Naive thymus-derived CD4-positive, alpha-beta T cell (primary cell): ENCODE measurements around the gene FYN. TPM values are rescaled to one million over a fixed set of nuclear protein-coding genes. Genes with fewer than 3 reads are reported as not detected.
A peak's percentile ranks its signal among the peaks of the same experiment; 100 is the strongest.

Experiments
- ATAC-seq: fragments of 150-1000 bp; cut with Tn5 transposase; 2 replicates; pipeline ENCODE4 v1.10.0; 2021; ENCODE audit warnings: mild to moderate bottlenecking, moderate library complexity
- CTCF ChIA-PET: fragments of 350-600 bp; sonication (Branson Sonifier 250); formaldehyde crosslinking; loops from one replicate; lab custom pipeline; 2021; ENCODE audit warnings: antibody characterized with exemption; lab: Charles Lee
- POLR2A ChIA-PET: fragments of 350-600 bp; sonication (Branson Sonifier 250); formaldehyde crosslinking; loops from one replicate; lab custom pipeline; 2021; ENCODE audit warnings: antibody characterized with exemption, inconsistent platforms; lab: Charles Lee
- DNase-seq, 9 donors: peaks; one replicate each; pipeline versions ENCODE4 v3.0.0 to v3.0.0-alpha.2; 2020 to 2022; ENCODE audit warnings: mixed read lengths in 1 of 9
- H3K27ac ChIP-seq: one replicate; pipeline ENCODE4 v1.7.0; 2013; ENCODE audit warnings: mild to moderate bottlenecking, low read depth, low read length, moderate library complexity
- H3K27me3 ChIP-seq, 2 donors: one replicate each; pipeline ENCODE4 v1.7.0; 2013; ENCODE audit warnings: low read length in 2 of 2, mild to moderate bottlenecking in 2 of 2, moderate library complexity in 2 of 2; ENCODE audit not compliant: control insufficient read depth in 2 of 2, insufficient read depth in 2 of 2
- H3K36me3 ChIP-seq, 3 experiments: 1 replicate in 2 of 3; 2 replicates in 1 of 3; pipeline ENCODE4 v1.7.0; 2013; ENCODE audit warnings: low read length in 3 of 3, mild to moderate bottlenecking in 3 of 3, moderate library complexity in 1 of 3; ENCODE audit not compliant: insufficient read depth in 3 of 3, control insufficient read depth in 2 of 3
- H3K4me1 ChIP-seq, 2 donors: one replicate each; pipeline ENCODE4 v1.7.0; 2013; ENCODE audit warnings: low read length in 2 of 2, mild to moderate bottlenecking in 2 of 2, moderate library complexity in 1 of 2; ENCODE audit not compliant: control insufficient read depth in 2 of 2, insufficient read depth in 2 of 2
- H3K4me3 ChIP-seq: 2 replicates; pipeline ENCODE4 v1.7.0; 2013; ENCODE audit warnings: mild to moderate bottlenecking, low read length
- H3K9me3 ChIP-seq, 3 experiments: 1 replicate in 2 of 3; 2 replicates in 1 of 3; pipeline ENCODE4 v1.7.0; 2013; ENCODE audit warnings: low read length in 3 of 3; ENCODE audit not compliant: control insufficient read depth in 2 of 3
- H3K27ac Mint-ChIP-seq, 9 donors: one replicate each; pipeline ENCODE4 v1.8.0; 2020 to 2022; ENCODE audit warnings: mixed read lengths in 9 of 9, mild to moderate bottlenecking in 8 of 9, moderate library complexity in 5 of 9, inconsistent platforms in 2 of 9
- H3K27me3 Mint-ChIP-seq, 5 donors: one replicate each; pipeline ENCODE4 v1.8.0; 2021 to 2022; ENCODE audit warnings: mixed read lengths in 5 of 5, mild to moderate bottlenecking in 1 of 5
- H3K36me3 Mint-ChIP-seq, 5 donors: one replicate each; pipeline ENCODE4 v1.8.0; 2020 to 2022; ENCODE audit warnings: mixed read lengths in 5 of 5, mild to moderate bottlenecking in 3 of 5, inconsistent platforms in 1 of 5
- H3K4me1 Mint-ChIP-seq, 7 donors: one replicate each; pipeline ENCODE4 v1.8.0; 2020 to 2022; ENCODE audit warnings: mixed read lengths in 7 of 7, mild to moderate bottlenecking in 3 of 7, inconsistent platforms in 1 of 7
- H3K4me3 Mint-ChIP-seq, 10 donors: one replicate each; pipeline ENCODE4 v1.8.0; 2020 to 2022; ENCODE audit warnings: mild to moderate bottlenecking in 10 of 10, mixed read lengths in 10 of 10, moderate library complexity in 6 of 10, inconsistent platforms in 2 of 10
- H3K9me3 Mint-ChIP-seq, 11 donors: one replicate each; pipeline ENCODE4 v1.8.0; 2020 to 2022; ENCODE audit warnings: mixed read lengths in 11 of 11, mild to moderate bottlenecking in 4 of 11, inconsistent platforms in 1 of 11, moderate library complexity in 1 of 11
- intact Hi-C, 2 donors: fragments of 100-400 bp; cut with micrococcal nuclease; formaldehyde crosslinking; loops; one replicate each; pipeline ENCODE4 v1.15.1; 2023
- polyA plus RNA-seq, 2 donors: library from polyadenylated mRNA; unstranded; fragments of 300-500 nt; fragmentation: Illumina TruSeq; gene quantifications; one replicate each; pipeline ENCODE4 v1.2.3, GENCODE V29; 2021
- total RNA-seq, 6 experiments: library from RNA in 5 of 6; stranded (reverse) in 5 of 6; gene quantifications; 1 replicate in 5 of 6; 2 replicates in 1 of 6; pipeline ENCODE4 v1.2.3 and lab custom pipeline; 2021 to 2026

FYN gene
- total and polyA plus RNA-seq, 7 experiments from 2014 or later, result 200 to 720 (median 430) TPM

DNA sequence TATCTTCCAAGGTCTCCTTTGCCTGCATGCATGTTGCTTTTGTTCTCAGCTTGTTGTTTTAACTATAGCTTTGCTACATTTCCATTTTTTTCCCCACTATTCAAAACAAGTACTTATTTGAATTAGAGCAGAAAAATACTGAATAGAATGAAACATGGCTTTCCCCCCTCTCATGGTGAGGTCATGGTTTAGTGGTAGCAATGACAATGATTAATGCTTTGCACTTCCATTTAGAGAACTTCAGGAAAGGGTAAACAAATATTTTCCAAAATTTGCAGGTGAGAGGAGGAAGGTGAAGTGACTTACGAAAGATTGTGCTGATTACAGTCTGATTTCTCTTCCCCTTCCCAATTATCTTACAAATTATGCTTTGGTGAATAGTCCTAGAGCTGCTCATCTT lies 219.8 kb downstream of the FYN start:
- POLR2A ChIA-PET, result no interaction called here
- Mint-ChIP-seq H3K27me3 (no peaks in the 10 kb centered on the region), H3K36me3 (peaks cover 4 to 44% (median 20%) of the 10 kb centered on the region in 5 donors), H3K4me3 (no peak overlapping the region), H3K27ac (no peak overlapping the region), H3K4me1 (peaks cover 0 to 3% (median 0%) of the 10 kb centered on the region in 7 donors), H3K9me3 (peaks cover 0 to 2% (median 0%) of the 10 kb centered on the region in 11 donors)
- Histone ChIP-seq H3K4me1 (no peaks in the 10 kb centered on the region), H3K4me3 (no peak overlapping the region), H3K27me3 (no peaks in the 10 kb centered on the region), H3K27ac (no peak overlapping the region), H3K9me3 (no peaks in the 10 kb centered on the region), H3K36me3 (peaks cover 0 to 4% (median 3%) of the 10 kb centered on the region in 3 experiments)
- intact Hi-C loops, result no loop called here
- ATAC-seq (no peak), DNase-seq (no peak)
- CTCF ChIA-PET, result no interaction called here

DNA sequence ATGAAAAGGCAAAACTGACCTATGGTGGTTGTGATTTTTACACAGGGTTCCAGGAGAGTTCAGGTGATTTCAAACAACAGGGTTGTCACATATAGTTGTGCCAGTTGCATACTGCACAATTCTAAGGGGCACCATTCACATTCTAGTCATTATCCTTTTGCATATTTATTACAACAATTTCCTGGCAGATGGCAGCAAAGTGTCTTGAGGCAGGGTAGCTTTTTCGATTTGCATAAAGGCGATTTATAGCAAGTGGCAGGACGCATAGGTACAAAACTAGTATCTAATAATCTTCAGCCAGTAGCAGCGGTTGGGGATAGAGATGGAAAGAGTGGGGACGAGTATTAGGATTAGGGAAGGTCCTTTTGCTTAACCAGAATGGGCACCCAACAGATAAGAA lies 221.1 kb downstream of the FYN start:
- Mint-ChIP-seq H3K36me3 (peaks cover 7 to 44% (median 20%) of the 10 kb centered on the region in 5 donors), H3K9me3 (peaks cover 0 to 2% (median 0%) of the 10 kb centered on the region in 11 donors), H3K4me3 (no peak overlapping the region), H3K4me1 (peaks cover 0 to 3% (median 0%) of the 10 kb centered on the region in 7 donors), H3K27ac (peak overlapping the region in 1 of 9 donors; percentile 60), H3K27me3 (no peaks in the 10 kb centered on the region)
- ChIA-PET POLR2A (interaction anchor here (0.7 kb wide), 1 partner anchor 171 kb away, joined by 4 read pairs; no protein-coding TSS in a partner anchor), CTCF (interaction anchor here (0.6 kb wide), 1 partner anchor 163 kb away, joined by 3 read pairs; no protein-coding TSS in a partner anchor)
- no peak for DNase-seq
- no peak overlapping the region for H3K4me3 ChIP-seq
- no peaks in the 10 kb centered on the region for H3K27me3 ChIP-seq
- no peak overlapping the region for H3K27ac ChIP-seq
- no peaks in the 10 kb centered on the region for H3K4me1 ChIP-seq
- peaks cover 0 to 11% (median 3%) of the 10 kb centered on the region in 3 experiments for H3K36me3 ChIP-seq
- no peak for ATAC-seq
- H3K9me3 ChIP-seq, result no peaks in the 10 kb centered on the region
- intact Hi-C loops, result no loop called here

DNA sequence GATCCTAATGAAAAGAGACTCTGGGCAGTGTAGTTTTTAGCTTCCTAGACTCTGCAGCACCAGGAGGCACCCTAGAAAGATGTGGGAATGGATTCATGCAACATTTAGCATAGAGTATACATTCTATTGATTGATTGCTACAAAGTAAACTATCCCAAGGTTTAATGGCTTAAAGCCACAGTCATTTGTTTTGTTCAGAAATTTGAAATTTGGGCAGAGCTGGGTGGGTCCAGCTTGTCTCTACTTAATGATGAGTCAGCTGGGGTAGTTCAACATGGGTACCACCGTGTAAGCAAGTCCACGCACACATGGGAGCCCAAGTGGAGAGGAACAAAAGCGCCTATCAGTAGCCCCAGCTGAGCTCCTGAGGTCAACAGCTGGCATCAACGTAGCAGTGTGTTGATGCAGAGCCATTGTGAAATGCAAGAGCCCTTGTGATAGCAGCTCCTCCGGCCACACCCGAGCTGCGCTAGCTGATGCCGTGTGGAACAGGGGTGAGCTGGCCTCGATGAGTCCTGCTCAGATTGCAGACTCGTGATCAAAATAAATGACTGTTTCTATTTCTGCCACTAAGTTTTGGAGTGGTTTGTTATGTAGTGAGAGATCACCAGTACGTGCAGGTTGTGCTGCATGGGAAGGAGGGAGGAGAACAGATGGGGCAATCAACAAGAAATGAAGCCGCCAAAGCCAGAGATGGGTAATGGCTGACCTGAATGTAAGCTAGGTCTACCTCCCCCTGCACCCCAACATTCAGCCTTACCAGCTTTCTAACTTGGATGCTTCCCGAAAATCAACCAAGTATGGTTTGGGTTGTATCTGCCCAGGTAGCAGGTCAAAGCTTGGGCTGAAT lies 221.8 kb downstream of the FYN start:
- Mint-ChIP-seq H3K9me3 (peaks cover 0 to 2% (median 0%) of the 10 kb centered on the region in 11 donors), H3K4me1 (peaks cover 0 to 3% (median 0%) of the 10 kb centered on the region in 7 donors), H3K4me3 (no peak overlapping the region), H3K27me3 (no peaks in the 10 kb centered on the region), H3K27ac (no peak overlapping the region), H3K36me3 (peaks cover 7 to 43% (median 20%) of the 10 kb centered on the region in 5 donors)
- CTCF ChIA-PET, result interaction anchor here (0.6 kb wide), 1 partner anchor 164 kb away, joined by 3 read pairs; no protein-coding TSS in a partner anchor
- Histone ChIP-seq H3K27me3 (no peaks in the 10 kb centered on the region), H3K36me3 (peaks cover 0 to 11% (median 3%) of the 10 kb centered on the region in 3 experiments), H3K27ac (no peak overlapping the region), H3K4me3 (no peak overlapping the region), H3K9me3 (no peaks in the 10 kb centered on the region), H3K4me1 (no peaks in the 10 kb centered on the region)
- no peak for ATAC-seq
- intact Hi-C loops, result no loop called here
- POLR2A ChIA-PET, result interaction anchor here (0.6 to 0.7 kb wide), 2 partner anchors 167 to 170 kb away, joined by 3 to 4 read pairs; no protein-coding TSS in a partner anchor
- no peak for DNase-seq

DNA sequence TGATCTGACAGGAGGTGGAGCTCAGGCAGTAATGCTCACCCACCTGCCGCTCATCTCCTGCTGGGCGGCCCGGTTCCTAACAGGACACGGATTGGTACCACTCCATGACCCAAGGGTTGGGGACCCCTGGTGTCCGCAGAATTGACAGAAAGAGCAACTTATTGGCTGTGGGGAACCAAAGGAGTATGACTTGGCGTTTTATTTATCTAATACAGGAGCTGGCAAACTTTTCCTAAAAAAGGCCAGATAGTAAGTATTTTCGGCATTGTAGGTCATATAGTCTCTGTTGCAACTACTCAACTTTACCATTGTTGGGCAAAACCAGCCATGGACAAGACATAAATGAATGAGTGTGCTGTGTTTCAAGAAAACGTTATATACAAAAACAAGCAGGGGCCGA lies 223.2 kb downstream of the FYN start:
- ChIA-PET POLR2A (interaction anchor here (0.6 kb wide), 1 partner anchor 18 kb away, joined by 3 read pairs; no protein-coding TSS in a partner anchor), CTCF (no interaction called here)
- Mint-ChIP-seq H3K27ac (peak overlapping the region in 1 of 9 donors; percentile 56), H3K4me3 (no peak overlapping the region), H3K36me3 (peaks cover 6 to 35% (median 24%) of the 10 kb centered on the region in 5 donors), H3K4me1 (peaks cover 0 to 2% (median 0%) of the 10 kb centered on the region in 7 donors), H3K27me3 (no peaks in the 10 kb centered on the region), H3K9me3 (peaks cover 0 to 2% (median 0%) of the 10 kb centered on the region in 11 donors)
- Histone ChIP-seq H3K27me3 (no peaks in the 10 kb centered on the region), H3K36me3 (peaks cover 0 to 11% (median 3%) of the 10 kb centered on the region in 3 experiments), H3K4me1 (no peaks in the 10 kb centered on the region), H3K4me3 (no peak overlapping the region), H3K27ac (no peak overlapping the region), H3K9me3 (no peaks in the 10 kb centered on the region)
- no peak for DNase-seq
- intact Hi-C loops, result no loop called here
- no peak for ATAC-seq

DNA sequence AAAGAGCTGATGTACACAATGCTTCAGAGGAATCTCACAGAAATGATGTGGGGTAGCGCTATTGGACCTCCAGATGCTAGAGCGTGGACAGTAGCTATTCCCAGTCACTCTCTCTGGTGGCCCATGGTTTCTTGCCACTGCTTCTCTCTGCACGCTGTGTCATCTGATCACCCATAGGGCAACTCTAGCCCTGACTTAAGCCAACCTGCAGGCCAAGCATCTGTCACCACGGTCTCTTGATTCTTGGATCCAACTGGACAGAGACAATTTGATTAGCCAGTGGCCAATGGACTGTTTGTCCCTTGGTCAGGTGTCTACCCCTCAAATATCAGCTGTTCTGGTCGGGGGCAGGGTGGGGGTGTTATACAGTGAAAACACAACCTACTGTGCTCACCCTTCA lies 225.2 kb downstream of the FYN start:
- H3K36me3 Mint-ChIP-seq, result peaks cover 2 to 27% (median 20%) of the 10 kb centered on the region in 5 donors
- H3K27ac ChIP-seq, result no peak overlapping the region
- H3K27ac Mint-ChIP-seq, result no peak overlapping the region
- DNase-seq (no peak), ATAC-seq (no peak)
- H3K27me3 ChIP-seq, result no peaks in the 10 kb centered on the region
- H3K4me1 Mint-ChIP-seq, result peaks cover 0 to 2% (median 0%) of the 10 kb centered on the region in 7 donors
- CTCF ChIA-PET, result no interaction called here
- peaks cover 0 to 11% (median 3%) of the 10 kb centered on the region in 3 experiments for H3K36me3 ChIP-seq
- H3K4me3 ChIP-seq, result no peak overlapping the region
- POLR2A ChIA-PET, result no interaction called here
- H3K4me1 ChIP-seq, result no peaks in the 10 kb centered on the region
- no peak overlapping the region for H3K4me3 Mint-ChIP-seq
- H3K9me3 Mint-ChIP-seq, result peaks cover 0 to 2% (median 0%) of the 10 kb centered on the region in 11 donors
- no peaks in the 10 kb centered on the region for H3K9me3 ChIP-seq
- no peaks in the 10 kb centered on the region for H3K27me3 Mint-ChIP-seq
- intact Hi-C loops, result no loop called here

- no peaks in the 10 kb centered on the region for H3K27me3 Mint-ChIP-seq
- no peak overlapping the region for H3K4me3 Mint-ChIP-seq
- DNase-seq, result no peak
- H3K4me3 ChIP-seq, result no peak overlapping the region
- peaks cover 0 to 26% (median 19%) of the 10 kb centered on the region in 5 donors for H3K36me3 Mint-ChIP-seq
- H3K27ac Mint-ChIP-seq, result no peak overlapping the region
- H3K36me3 ChIP-seq, result peaks cover 0 to 11% (median 0%) of the 10 kb centered on the region in 3 experiments
- H3K4me1 ChIP-seq, result no peaks in the 10 kb centered on the region
- intact Hi-C loops, result no loop called here
- H3K9me3 Mint-ChIP-seq, result no peaks in the 10 kb centered on the region
- ChIA-PET POLR2A (no interaction called here), CTCF (no interaction called here)
- no peak for ATAC-seq
- peaks cover 0 to 6% (median 0%) of the 10 kb centered on the region in 7 donors for H3K4me1 Mint-ChIP-seq
- no peaks in the 10 kb centered on the region for H3K9me3 ChIP-seq
- H3K27ac ChIP-seq, result no peak overlapping the region
- no peaks in the 10 kb centered on the region for H3K27me3 ChIP-seq
Measured at GRCh38 chr6:111646942-111647341, 226.3 kb downstream of the FYN start.
